ENCODE measurements around the gene GGT6.
A peak's percentile ranks its signal among the peaks of the same experiment; 100 is the strongest.

Gene GGT6

DNA sequence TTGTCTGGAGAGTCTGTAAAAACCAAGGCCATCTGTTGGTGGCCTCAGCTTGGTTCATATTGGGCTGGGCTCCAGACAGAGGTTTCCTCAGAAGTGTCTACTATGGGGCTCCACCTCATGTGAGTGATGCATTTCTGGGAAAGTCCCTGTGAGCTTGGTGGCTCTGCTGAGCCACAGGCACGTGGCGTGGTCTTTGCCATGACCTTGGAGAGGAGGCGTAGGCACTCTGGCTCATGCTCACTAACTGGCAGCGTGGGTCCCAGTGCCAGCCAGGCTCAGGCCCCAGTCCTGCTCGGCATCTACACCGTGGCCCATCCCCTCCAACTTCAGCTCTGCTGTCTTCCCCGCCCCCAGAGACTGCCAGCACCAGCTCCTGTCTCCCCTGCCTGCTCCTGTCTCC lies 13.3 kb upstream of the GGT6 start:
- peak; percentile 70 for DNase-seq (ENCODE audit: low spot score)

DNA sequence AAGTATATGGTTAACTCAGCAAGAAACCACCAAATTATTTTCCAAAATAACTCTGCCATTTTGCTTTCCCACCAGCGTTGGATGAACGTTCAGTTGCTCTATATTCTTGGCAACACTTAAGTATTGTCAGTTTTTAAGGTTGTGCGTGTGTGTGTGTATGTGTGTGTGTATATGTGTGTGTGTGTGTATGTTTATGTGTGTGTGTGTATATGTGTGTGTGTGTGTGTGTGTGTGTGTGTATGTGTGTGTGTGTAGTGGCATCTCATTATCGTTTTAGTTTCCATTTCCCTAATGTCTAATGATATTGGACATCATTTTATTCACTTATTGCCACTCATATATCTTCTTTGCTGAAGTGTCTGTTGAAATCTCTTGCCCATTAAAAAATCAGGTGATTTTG lies 12.7 kb upstream of the GGT6 start:
- no peak for DNase-seq (ENCODE audit: low spot score)

DNA sequence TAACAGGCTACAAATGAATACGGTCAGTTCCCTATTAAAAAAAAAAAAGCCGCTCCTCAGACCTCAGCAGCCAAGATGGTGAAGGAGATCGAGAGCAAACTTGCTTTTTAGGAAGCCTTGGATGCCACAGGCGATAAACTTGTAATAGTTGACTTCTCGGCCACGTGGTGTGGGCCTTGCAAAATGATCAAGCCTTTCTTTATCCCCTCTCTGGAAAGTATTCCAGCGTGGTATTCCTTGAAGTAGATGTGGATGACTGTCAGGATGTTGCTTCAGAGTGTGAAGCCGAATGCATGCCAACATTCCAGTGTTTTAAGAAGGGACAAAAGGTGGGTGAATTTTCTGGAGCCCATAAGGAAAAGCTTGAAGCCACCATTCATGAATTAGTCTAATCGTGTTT lies 11.8 kb upstream of the GGT6 start:
- no peak for DNase-seq (ENCODE audit: low spot score)

DNA sequence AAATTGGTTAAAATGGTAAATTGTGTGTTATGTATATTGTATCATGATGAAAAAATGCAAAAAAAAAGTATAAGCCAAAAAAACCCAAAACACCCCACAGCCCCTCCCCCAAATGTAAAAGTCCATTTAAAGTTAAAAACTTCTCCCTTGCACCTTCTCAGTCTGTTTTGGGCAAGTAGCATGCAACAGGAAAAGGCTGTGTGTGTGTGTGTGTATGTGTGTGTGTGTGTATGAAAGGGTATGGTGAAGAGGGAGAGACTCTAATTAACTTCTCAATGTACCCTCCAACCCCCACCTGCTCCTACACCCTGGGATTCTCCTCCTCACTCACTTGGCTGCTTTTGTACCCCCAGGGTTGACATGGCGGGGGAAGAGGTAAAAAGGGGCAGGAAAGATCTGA lies 9.2 kb upstream of the GGT6 start:
- no peak for DNase-seq (ENCODE audit: low spot score)

DNA sequence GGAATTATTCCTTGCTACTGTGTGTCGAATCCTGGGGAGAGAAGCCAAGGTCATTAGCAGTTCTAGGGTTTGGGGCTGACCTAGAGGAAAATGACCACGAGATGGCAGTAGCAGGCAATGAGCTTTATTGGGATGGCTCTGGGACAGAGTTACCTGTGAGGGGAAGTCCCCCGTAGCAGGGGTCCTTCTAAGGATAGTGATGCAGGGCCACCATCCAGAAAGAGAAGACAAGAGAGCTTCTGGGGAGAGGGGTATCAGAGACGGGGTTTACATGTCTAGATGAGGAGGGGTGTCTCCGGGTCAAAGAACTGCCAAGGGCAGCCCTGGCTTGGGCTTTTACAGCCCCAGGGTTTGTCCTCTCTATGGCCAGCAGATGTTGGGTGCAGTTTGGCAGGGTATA lies 6.4 kb upstream of the GGT6 start:
- DNase-seq (ENCODE audit: low spot score), result peak; percentile 43

DNA sequence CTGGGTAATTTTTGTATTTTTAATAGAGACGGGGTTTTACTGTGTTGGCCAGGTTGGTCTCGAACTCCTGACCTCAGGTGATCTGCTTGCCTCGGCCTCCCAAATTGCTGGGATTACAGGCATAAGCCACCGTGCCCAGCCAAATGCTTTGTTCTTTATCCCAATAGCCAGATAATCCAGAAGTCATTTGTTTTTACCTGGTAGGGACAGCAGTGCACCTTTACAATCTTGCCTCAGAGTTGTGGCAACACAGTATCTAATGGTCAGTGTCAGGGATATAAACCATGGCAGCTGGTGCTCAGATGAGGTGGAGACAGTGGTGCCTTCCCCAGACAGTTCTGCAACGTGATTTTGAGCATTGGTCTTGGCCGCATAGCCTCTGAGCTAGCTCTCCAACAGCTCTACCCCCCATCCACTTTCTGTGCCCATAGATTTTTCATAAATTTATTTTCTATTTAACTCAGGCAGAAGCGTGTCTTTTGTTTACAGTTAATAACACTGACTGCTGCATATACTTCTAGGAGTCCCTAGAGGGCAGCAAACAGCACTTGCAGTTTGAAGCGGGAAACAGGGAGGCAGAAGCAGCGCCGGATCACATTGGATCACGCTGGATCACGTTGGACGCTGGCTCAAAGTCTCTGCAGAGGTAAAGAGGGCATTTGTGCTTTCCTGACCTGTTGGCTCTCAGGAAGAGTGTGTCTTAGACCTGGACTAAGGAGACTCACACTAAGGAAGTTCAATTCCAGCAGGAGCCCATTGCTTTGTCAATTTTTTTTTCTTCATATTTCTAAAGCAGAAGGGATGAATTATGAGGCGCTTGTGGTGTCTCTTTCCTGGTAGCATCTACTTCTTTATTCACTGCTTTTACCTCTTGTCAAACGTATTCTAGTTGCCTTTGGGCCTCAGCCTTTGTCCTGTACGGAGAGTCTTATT lies 5.1 kb upstream of the GGT6 start:
- DNase-seq (ENCODE audit: low spot score), result peak; percentile 71

DNA sequence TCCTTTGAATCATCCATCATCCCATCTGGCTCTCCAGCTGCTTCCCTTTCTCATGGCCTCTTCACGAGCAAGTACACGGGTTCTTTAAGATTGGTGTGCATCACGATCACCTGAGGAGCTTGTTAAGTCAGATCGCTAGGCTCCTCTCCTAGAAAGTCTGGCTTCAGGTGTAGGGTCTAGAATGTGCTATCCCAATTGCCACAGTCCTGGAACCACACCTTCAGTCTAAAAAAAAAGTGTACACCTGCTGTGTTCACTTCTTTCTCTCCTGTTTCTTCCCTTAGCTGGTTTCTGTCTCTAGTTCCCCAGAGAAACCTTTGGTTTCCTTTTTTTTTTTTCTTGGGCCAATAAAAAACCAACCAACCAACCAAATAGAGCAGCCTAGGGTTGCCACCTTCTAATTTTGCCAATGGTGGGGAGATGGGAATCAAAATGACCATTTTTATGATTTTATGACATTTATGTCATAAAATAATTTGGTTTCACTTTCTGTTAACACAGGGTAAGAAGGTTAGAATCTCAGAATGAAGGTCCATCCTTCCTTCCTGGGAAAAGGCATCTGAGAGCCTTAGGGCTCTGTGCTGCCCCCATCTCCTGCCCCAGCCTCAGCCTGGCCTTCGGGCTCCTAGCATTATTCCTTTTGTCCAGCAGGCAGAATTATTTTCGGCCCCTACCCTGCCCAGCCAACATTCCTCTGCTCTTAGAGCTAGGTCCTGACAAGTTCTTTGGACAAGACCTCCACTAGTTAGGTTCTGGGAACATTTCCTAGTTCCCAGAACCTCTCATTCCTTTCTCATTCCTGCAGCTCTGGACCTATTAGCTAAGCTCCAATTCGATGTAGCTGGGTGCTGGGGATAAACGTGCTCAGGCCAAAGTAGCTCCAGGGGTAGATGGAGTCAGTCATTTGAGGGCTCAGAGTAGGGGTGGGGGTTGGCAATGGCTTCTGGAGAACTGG lies 1.9 kb upstream of the GGT6 start:
- no peak for DNase-seq (ENCODE audit: low spot score)

DNA sequence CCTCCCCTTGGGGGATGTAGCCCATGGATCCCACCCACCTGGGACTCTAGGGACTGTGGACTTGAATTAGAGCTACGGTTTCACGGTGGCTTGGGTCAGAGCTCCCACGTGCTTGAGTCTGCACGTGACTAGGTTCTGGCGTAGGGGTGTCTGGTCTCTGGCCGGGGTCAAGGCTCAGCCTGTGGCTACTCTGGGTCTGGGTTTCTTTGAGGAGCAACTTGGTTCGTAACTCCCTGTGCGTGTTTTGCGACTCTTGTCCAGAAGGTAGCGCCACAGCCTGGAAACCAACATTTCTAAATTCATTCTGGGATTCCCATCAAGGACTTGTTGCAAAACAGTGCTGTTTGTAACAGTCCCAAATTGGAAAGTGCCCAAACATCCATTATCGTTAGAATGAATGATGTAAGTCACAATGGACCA lies 470 bp upstream of the GGT6 start:
- no peak for DNase-seq (ENCODE audit: low spot score)

DNA sequence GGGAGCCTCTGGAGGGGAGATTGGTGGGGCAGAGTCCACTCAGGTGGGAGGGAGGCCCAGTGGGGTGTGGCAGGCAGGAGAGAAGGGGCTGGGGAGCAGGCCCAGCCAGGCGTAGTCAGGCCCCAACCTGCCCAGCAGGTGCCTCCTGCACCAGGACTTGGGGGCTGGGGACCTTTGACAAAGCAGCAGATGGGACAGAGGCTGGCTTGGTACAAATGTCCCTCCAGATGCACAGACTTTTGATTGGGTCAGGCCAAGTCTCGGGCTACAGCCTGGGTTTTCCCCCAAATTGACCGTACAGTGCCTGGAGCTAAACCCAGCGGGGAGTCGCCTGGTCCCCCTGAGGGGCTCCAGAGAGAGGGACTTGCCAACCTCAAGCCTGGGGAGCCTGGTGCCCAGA lies 411 bp downstream of the GGT6 start:
- DNase-seq (ENCODE audit: low spot score), result no peak

DNA sequence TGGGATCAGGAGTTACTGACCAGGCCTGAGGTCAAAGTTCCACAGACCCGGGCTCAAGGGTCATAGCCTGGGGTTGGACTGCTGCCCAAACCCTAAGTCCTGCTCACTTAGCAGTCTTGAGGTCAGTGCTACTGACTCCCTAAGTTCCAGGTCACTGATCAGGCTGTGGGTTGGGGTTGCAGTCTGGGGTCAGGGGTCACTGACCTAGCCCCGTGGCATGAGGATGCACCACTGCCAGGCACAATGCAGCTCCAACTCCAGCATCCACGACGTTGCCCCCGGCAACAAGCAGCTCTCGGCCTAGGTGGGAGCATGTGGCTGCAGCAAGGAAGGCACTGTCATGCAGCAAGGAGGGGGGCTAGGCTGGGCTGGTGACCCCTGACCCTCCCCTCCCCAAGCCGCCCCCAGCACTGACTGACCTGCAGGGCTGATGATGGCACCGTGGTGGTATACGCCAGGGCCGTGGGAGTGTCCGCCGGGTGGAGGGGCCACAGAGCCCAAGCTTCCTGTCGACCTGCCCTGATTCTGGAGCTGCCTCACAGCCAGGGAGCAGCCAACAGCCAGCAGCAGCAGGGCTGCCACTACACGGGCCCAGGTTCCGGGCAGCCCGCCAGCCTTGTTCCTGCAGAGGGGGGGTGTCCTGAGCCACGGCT lies 1.1 kb downstream of the GGT6 start:
- DNase-seq (ENCODE audit: low spot score), result no peak

DNA sequence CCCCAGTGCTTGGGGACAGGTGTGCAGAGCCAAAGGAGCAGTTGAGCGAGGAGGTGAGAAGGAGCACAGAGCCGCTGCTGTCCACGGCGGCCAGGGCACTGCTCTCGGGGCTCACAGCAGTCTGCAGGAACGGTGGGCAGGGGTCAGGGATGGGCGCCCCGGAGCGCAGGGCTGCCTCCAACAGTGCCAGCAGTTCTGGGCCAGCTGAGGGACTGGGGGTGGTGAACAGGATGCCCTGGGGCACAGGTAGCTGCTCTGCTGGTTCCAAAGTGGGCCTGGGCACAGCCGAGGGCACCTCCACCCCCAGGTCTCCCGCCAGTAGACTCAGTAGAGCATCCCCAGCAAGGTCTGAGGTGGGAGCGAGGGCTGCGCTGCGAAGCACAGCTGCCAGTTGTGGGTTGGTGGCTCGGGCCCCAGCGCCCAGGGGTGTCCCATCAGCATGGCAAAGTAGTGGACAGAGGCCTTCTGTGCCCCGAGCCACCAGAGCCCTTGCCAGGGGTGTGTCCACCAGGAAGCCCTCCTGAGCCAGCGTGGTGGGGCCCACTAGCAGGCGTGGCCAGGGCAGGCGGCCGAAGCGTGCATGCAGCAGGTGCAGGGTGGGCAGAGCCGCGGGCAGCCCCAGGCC lies 1.9 kb downstream of the GGT6 start:
- no peak for DNase-seq (ENCODE audit: low spot score)

DNA sequence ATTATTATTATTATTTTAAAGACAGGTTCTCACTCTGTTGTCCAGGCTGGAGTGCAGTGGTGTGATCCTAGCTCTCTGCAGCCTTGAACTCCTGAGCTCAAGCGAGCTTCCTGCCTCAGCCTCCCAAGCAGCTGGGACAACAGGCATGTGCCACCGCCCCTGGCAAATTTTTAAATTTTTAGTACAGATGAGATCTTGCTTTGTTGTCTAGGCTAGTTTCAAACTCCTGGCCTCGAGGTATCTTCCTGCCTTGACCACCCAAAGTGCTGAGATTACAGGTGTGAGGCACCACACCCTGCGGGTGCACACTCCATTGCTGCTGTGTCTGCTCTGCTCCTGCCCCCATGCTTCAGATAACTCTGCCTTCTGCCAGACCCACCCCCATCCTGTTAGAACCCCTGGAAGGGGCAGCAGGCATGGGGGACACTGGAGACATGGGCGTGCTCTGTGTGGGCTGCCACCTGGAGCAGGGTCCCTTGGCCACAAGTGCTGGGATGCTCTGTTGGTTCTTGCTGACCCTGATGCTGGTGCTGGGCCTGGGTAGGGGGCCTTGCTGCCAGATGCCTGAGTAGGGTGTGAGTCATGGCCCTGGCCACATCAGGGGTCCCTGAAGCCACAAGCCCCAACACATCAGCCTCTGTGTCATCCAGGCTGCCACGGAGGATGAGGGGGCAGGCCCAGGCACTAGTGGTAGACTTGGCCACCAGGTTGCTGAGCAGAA lies 2.6 kb downstream of the GGT6 start:
- no peak for DNase-seq (ENCODE audit: low spot score)

DNA sequence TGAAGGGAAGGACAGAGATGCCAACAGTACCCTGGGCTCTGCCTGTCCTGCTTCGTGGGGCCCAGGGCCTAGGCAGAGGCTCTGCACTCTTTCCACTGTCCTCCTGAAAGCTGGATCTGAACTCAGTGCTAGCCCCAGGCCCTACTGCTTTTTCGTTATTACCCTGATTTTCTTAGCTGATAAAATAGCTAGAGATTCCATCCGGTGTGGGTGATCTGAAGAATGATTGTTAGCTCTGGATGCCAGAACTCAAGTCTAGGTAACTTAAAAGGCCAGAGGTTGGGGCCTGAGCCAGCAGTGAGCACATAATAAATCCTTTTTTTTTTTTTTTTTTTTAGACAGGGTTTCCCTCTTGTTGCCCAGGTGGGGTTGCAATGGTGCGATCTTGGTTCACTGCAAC lies 3.4 kb downstream of the GGT6 start:
- no peak for DNase-seq (ENCODE audit: low spot score)

DNA sequence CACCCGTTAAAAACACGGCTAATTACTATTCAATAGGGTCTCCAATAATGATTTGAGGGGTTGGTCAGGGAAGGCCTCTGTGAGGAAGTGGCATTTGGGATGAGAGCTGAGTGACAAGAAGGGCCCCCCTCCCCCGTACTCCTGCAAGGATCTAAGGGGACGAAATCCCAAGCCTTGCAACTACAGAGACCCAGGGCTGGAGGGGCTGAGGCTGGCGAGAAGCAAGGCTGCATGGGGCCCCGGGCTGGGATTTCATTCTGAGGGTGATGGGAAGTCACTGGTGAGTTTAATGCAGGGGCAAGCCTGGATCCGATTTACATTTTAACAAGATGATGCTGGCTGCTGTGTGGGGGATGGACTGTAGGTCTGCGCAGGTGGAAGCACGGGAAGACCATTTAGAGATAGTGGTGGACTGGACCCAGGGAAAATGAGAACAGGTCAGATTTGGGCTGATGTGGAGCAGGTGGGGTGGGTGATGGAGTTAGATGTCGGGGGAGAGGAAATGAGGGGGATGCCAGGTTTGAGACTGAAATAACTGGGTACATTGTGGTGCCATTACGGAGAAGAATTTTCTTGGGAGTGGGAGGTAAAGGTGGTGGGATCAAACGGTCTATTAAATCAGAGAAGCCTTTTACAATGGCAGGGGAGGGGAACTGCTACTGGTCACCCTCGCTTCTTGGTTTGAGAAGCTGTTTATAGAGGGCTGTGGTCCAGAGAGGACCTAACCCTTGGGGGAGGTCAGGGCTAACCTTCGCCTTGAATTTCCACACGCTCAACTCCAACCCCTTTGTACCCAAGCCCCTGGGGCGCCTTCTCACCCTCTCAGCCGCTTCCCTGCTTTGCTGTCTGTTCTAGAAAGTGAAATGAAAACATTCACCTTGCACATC lies 4.3 kb downstream of the GGT6 start:
- no peak for DNase-seq (ENCODE audit: low spot score)

DNA sequence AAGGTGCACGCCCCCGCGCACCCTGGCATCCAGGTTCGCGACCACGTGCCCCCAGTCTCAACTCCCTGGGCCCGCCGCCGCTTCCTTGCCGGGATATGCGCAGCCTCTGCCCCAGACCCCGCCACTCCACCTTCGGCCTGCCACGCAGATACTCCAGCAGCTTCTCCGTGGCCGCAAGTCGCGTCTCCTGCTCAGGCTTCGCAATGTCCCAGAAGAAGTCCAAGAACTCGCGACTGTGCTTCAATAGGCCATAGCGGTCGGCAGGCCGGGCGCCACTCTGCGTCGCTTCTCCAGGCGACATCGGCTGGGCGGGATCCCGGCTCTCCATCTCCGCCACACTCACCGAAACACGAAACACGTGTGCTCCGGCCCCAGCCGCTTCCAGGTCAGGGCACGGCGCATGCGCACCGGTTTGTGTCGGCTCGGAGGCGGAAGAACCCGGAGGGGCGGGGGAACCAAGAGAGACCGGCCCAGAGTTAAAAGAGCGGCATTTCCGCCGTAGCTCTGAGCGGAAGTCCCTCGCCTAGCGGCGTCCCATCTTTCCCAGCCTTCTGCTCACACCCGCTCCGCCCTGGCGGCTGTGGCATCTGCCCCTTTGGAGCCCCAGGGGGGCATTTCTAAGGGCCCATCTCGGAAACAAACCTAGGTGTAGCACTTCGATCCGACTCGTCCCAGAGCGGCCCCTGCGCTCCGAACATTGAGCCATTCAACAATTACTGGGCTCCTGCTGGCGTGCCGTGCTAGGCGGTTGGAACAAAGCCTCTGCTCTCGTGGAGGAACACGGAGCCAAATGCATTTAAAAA lies 5.2 kb downstream of the GGT6 start, which contains the start of gene MYBBP1A:
Gene MYBBP1A (minus strand): TSS at position 388 of the 803 bp plus-strand sequence. CDS start 60 bp downstream, at position 328.
- DNase-seq (ENCODE audit: low spot score), result peak; percentile 97

DNA sequence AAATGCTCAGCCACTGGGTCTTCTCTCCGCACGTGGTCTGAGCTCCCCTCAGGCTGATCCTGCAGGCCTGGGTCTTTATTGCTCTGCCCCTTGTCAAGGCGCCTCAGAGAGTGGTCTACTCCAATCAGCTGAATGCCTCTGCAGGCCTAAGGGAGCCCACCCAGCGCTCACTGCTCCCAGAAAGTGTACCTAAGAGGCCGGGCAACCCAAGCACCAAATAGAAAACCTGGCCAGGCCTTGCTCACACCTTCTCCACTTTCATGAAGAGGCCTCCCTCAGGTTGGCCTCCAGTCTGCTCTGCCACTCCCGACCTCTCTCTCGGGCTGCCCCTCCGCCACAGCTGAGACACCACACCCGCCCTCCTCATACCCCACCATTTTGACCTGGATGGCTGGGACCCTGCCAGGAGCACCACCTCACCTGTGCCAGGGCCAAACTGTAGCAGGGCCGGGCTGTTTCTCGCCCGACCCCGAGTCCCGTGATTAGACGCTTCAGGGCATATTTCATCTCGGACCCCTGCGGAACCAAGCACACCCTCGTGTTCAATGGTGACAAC lies 5.9 kb downstream of the GGT6 start:
- no peak for DNase-seq (ENCODE audit: low spot score)

DNA sequence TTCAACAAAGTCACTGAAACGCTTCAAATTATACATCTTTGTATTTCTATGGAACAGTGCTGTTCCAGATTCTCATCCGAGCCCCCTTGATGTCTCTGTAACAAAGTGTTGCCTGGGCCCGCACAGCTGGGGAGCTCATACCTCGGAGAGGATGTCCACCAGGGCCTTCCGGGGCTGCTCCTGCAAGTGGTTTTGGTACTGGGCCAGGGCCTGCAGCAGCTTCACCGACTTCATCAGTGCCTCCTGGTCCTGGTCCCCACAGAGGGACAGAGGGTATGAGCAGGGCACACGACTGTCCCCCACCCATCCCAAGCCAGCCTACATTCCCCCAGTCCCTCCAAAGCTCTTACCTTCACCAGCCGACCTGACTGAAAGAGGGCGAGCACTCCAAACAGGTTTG lies 6.7 kb downstream of the GGT6 start:
- DNase-seq (ENCODE audit: low spot score), result no peak

DNA sequence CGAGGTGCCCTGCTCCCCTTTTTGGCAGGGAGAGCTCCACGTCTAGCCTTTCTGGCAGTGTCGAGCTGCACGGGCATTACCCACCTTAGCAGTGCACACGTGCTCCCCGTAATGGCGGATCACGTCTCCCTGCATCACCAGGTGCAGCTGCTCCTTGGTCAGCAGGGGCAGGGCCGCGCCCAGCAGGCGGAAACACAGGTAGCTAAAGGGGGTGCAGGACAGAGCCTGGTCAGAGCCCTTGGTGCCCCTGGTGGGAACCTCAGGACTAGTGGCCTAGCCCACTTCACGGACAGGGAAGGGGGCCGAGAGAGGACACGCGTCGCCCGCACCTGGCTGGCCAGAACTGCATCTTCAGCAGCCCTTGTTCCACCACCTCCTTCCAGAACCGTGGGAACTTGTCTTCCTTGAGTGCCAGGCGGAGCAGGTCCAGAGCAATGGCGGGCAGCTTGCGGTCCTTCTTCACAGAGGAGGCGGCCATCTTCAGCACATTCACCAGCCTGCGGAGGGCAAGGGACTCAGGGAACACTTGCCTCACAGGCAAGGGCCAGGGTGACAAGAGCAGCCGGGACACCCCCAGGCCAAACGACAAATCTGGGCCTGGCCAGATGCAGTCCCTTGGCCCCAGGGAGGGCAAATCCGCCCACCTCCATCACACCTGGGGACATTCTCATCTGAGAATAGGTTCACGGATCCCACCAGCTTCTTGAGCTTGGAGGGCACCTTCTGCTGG lies 8.4 kb downstream of the GGT6 start:
- no peak for DNase-seq (ENCODE audit: low spot score)
